GM19397 (cell line): Measurements from ENCODE around the gene PRKCZ.

Source experiments
- ATAC-seq: cut with Tn5 transposase; IDR thresholded peaks from one replicate; pipeline ENCODE4 v1.9.1; 2021; ENCODE audit warnings: mild to moderate bottlenecking, moderate library complexity; ENCODE audit not compliant: unreplicated experiment

The PRKCZ gene

DNA sequence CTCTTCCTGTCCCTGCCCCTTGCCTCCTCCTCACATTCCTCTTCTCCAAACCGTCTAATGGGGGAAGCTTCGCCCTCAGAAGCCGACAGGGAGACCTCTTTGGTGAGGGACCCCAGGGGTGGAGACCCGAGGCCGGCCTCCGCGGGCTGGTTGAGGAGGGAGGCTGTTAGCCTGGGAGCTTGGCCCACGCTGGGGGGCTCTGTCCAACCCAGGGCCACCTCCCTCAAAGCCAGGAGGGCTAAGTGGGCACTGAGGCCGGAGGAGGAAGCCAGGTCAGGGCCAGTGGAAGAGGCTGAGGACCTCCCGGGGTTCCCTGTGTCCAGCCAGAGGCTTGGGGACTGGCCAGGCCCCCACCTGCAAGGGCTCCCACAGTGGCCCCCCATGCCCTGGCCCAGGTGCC lies 25.8 kb upstream of the PRKCZ start:
- ATAC-seq: no peak

DNA sequence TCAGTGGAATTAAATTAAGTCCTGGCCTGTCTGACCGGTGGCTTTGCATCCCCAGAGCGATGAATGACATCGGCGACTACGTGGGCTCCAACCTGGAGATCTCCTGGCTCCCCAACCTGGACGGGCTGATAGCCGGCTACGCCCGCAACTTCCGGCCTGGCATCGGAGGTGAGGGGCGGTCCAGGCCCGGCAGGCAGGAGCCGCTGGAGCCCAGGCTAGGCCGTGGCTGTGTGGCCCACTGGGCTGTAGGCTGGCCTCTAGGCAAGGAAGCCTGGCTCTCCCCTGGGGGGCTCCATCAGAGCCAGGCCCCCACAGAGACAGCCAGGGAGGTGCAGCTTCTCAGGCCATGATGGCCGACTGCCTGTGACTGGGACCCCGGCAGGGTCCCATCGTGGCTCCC lies 25.3 kb upstream of the PRKCZ start:
- ATAC-seq: no peak

DNA sequence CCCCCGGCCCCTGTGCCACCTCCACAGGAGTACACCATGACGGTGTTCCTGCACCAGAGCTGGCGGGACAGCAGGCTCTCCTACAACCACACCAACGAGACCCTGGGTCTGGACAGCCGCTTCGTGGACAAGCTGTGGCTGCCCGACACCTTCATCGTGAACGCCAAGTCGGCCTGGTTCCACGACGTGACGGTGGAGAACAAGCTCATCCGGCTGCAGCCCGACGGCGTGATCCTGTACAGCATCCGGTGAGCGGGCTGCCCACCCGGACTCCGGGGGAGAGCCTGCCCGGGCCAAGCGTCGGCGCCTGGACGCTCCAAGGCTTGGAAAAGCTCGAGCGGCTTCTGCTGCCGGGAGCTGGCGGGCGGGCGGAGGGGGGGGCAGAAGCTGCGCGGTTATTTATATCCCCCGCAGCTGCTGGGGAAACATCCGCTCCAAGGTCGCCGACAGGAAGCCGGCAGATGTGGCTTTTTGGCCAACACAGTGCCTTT lies 24.7 kb upstream of the PRKCZ start:
- no peak for ATAC-seq

DNA sequence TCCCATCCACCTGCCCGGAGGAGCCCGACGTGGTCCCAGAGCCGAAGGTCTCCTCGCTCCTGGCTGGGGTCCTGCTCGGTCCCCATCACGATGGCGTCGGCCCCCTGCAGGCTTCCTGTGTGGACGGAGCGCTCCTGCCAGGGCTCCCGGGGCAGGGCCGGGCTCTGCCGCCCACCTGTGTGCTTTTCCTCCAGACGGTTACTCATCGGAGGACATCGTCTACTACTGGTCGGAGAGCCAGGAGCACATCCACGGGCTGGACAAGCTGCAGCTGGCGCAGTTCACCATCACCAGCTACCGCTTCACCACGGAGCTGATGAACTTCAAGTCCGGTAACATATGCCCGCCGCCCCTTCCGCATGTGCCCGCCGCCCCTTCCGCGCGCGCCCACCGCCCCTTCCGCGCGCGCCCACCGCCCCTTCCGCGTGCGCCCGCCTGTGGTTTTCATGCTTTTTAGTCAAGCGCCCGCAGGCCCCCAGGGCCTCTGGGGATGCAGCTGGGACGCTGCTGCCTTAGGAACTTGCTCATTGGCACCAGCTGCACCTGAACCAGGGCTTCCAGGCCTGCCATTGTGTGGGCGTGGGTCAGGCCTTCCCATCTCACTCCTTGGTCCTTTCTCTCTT lies 22.1 kb upstream of the PRKCZ start:
- no peak for ATAC-seq

DNA sequence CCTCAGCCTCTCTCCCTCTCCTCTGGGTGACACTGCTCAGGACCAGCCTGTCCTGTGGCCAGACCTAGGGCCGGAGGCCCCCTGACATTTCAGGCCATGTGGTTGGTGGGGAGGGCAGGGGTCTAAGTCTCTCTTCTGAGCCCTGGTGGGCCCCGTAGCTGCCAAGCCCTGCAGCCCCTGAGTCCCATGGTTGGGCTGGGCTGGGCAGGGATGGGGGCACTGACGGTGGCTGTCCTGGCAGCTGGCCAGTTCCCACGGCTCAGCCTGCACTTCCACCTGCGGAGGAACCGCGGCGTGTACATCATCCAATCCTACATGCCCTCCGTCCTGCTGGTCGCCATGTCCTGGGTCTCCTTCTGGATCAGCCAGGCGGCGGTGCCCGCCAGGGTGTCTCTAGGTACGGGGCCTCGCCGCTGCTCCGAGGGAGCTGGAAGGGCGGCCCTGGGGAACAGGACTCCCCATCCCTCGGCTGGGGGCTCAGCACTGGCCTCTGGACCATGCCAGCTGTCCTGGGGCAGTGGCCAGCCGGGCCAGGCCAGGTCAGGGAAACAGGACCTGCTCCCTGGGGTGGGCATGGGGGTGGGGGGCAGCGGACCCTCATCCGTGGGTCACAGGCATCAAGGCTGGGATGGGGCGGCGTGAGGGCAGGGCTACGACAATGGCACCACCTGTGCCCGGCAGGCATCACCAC lies 21.2 kb upstream of the PRKCZ start:
- ATAC-seq: no peak

DNA sequence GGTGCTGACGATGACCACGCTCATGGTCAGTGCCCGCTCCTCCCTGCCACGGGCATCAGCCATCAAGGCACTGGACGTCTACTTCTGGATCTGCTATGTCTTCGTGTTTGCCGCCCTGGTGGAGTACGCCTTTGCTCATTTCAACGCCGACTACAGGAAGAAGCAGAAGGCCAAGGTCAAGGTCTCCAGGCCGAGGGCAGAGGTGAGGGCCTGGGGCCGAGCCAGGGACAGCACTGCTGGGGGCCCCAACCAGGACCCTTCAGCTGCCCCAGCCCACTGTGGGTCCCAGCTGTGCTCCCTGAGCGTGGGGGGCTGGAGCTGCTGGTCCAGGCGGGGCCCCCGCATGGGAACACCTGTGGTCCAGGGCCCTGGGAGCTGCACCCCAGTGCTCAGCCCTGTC lies 20.6 kb upstream of the PRKCZ start:
- no peak for ATAC-seq

DNA sequence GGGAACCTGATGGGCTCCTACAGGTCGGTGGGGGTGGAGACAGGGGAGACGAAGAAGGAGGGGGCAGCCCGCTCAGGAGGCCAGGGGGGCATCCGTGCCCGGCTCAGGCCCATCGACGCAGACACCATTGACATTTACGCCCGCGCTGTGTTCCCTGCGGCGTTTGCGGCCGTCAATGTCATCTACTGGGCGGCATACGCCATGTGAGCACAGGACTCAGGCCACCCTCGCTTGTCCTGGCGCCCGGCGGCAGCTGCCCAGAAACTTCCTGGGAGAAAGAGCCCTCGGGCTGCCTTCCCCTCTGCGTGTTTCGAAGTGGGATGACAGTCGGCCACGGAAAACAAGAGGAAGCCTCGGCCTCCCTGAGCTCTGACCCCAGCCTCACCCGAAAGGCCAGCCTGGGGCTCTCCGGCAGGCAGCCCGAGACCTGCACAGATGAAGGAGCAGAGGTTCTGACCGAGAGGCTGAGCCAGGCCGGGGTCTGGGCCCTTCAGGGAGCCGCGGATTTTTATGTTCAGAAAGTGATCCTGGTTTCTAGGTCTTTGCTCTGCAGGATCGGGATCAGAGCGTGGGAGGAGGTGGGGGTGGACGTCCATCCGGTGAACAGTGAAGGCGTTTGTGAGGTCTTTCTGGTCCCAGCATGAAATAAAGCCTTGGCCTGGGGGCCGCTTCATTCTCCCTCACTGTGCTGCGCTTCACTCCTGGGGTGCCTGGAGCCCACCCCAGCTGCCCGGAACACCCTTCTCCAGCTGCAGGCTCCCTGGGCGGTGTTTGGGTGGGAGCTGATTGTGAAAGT lies 19.9 kb upstream of the PRKCZ start:
- no peak for ATAC-seq

DNA sequence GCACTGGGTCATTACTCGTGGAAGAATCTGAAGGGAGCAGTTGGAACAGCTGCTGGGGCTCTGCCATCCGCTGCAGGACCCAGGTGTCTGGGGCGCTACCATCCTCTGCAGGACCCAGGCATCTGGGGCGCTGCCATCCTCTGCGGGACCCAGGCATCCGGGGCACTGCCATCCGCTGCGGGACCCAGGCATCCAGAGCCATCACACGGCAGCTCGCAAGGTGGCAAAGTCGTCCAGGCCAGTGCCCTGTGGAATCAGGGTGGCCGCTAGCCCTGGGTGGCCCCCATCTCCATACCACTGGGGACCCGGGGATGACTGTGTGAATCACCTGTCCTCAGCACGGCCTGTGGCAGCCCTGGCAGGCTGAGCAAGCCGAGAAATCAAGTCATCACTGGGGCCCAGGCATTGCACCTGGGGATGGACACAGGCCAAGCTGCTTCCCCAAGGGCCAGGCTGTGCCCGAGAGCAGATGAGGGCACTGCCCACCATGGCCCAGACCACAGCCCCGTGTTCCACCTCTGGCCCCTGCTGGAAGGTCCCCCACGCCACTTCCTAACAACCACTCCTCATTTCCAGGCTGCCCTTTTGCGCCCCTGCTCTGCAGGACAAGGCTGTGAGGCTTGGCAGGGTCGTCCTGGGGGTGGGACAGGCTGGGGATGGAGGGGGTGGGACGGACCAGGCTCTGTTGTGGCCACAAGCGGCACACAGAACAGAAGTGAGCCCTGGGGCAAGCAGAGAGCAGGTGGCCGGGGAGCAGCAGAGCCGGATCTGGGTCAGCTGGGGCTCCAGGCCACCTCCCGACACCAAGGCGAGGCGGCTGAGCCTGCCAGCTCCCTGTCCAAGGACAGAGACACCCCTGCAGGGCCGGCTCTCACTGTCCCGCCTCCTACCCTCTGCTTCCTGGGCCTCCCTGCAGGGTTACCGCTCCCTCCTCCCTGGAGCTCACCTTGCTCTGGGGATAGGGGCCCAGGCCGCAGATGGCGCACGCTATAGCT lies 18.4 kb upstream of the PRKCZ start:
- ATAC-seq: no peak

DNA sequence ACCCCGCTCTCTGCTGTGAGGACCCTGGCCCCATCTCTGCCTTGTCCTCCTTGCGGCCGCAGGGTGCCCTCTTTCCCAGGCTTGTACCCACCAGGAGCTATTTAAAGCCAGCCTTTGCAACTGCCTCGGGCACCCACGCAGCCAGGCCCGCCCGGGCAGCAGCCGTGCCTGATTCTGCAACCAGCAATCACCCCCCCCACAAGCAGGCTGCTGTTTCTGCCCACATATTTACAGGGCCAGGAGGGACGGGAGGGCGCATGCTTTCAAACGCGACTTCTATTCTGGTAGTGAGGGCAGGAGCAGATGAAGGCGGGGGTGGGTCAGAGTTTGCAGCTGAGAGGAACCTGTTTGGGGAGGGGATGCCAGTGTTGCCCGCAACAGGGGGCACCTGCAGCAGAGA lies 17.5 kb upstream of the PRKCZ start:
- no peak for ATAC-seq

DNA sequence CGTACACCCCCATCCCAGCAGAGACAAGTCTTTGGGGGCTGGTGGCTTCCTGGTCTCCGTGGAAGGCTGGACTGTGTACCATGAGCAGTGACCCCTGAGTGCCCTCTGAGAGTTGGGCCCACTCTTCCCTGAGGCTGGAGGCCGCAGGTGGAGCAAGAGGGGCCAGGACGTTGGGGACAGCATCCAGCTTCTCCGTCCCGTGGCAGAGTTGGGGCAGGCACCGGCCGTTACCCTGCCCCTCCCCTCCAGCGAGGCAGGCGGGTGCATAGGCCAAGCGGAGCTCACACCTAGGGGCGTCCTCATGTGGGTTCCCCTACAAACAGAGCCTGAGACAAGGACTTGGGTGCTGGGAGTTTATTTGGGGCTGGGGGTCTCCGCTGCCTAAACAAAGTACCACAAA lies 17.0 kb upstream of the PRKCZ start:
- no peak for ATAC-seq

DNA sequence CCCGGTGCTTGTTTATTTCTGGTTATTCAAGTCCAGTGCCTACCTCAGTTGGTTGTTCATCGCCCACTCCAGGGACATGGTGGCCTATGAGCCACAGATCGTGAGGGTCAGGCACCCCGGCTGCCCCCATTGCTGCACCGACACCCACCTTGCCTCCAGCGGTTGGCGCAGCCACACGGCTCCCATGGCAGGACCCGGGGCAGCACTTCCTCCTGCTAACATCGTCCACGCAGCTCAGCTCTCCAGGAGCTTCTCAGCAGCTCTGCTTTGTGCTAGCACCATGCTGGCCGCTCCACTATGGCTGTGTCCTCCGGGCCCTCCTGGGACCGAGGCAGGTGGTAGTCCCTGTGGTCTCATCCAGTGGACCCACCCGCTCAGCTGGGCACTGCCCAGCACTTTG lies 13.9 kb upstream of the PRKCZ start:
- no peak for ATAC-seq

DNA sequence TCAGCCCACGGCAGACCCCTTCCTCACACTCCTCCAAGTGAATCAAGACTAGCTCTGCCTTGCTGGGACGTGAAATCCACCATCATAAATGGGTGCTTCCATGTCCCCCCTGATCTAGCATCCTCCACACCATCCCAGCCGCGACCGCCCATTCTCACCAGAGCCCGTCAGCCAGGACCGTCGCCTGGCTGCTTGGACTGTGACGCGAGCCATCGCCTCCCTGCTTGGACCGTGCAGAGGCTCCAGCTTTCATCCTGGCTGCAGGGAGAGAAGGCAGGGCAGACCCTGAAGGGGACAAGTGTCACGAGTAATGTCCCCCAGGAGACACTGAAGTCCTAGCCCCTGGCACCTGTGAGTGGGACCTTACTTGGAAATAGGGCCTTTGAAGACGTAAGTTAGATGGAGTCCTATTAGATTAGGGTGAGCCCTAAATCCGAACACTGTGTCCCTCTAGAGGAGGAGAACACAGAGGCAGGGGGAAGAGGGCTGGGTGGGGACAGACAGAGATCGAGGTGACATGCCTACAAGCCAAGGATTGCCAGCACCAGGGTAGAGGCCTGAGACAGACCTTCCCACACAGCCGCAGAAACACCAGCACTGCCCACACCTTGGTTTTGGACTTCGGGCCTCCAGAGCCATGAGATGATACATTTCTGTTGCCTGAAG lies 12.8 kb upstream of the PRKCZ start:
- no peak for ATAC-seq

DNA sequence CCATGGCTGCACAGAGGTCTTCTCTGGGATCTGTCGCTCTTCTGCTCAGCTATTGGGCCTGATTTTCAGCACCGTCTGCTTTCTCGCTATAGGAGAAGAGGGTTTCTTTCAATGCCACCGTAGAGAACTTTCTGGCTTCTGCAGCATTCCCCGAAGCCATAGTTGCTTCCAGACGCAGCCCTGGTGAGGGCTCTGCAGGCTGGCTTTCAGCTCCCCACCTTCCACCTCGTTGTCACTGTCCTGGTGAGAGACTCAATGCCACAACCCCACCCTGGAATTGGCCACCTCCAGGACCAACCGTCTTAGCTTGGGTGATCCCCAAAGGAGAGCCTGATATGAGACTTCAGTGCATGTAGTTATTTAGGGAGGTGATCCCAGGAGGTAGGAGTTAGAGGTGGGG lies 12.0 kb upstream of the PRKCZ start:
- ATAC-seq: no peak

DNA sequence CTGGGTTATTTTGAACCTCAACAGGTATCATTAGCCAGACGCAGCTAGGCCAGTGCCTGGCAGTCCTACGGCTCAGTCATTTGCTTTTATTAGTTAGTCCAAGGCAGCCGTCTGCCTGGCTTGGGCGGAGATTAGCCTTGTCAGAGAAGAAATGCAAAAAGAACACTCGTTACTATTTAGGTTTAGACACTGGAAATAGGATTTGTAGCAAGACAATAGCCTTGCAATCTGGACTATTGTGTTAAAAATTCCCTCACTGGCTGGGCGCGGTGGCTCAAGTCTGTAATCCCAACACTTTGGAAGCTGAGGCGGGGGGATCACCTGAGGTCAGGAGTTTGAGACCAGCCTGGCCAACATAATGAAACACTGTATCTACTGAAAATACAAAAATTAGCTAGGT lies 11.0 kb upstream of the PRKCZ start:
- ATAC-seq: no peak

DNA sequence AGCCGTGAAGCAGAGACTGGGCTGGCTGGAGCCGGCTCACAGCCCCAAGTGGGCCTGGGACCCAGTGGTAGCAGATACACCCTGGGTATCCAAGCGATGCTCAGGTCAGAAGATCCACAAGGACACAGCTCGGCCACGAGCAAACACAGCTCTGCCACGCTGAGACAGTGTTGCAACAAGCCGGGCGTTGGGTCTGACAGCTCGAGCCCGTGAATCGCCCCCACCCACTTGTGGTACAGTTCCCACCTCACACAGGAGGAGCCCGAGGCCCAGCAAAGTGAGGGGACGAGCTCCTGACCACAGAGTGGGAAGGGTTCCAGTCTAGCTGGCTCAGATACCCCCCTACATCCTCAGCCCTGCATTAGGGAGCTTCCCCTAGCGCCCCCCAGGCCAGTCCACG lies 8.9 kb upstream of the PRKCZ start:
- no peak for ATAC-seq

DNA sequence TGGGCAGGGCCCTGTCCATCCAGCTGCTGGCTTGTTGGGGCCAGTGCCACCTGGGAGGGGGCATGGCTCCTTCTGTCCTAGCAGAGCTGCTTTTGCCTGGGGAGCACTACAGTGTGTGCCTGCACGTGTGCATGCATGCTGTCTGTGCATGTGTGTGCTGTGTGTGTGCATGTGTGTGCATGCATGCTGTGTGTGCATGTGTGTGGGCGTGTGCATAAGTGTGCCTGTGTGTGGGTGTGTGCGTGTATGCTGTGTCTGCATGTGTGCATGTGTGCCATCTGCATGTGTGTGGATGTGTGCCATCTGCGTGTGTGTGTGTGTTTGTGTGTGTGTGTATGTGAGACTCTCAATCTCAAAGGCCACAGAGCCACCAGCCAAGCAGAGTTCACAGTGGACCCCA lies 8.3 kb upstream of the PRKCZ start:
- ATAC-seq: no peak

DNA sequence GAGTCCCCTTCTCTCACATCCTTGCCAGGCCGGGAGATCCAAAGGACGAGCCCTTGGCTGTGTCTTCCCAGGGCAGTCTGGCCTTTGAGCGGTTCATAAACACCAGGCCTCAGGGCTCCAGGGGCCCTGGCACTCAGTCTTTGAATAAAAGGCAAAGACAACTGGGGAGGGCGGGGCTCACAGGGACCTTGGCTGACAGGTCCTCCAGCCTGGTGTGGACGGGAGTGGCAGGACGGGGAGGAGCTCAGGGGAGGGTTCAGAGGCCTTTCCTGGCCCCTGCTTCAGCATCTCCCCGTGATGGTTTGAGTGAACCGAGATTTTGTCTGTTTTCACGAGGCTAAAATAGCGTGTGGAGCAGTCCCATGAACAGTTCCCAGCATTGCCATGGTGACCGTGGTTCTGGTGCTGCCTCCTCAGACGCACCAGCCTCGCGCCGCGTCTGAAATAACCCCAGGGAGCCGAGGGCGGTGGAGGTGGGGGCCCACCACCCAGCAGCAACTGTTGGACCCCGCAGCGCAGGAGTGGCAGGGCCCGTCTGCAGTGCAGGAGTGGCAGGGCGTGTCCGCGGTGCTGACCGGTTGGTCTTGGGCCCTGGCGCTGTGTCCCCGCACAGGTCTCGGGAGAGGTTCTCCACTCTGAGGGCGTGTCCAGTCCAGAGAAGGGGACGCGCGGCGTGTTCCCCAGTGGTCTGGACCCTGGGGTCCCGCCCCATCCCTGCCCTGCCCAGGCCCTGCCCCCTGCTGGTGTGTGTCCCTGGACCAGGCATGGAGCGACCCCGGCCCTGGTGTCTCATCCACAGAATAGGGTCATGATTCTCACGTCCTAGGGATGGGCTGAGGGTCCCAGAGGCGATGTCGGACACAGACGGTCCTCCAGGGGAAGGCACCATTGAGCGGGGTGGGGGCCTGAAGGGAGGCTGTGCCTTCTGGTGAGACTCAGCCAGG lies 7.1 kb upstream of the PRKCZ start:
- ATAC-seq: no peak

DNA sequence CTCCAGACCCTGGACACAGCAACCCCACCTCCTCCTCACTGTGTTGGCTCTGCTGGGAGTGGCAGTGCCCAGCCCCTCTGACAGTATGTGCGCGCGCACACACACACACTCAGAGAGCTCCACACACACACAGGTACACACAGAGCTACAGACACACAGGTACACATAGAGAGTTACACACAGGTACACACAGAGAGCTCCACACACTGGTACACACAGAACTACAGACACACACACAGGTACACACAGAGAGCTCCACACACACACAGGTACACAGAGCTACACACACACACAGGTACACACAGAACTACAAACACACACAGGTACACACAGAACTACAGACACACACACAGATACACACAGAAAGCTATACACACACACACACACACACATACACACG lies 6.3 kb upstream of the PRKCZ start:
- no peak for ATAC-seq
